Brain pericyte (primary cell): ENCODE results near the gene DAND5.
"Not testable (repeated sequence)": the region's sequence is repeated elsewhere in the genome, so short reads cannot be mapped to it uniquely, and the experiment has no call there.

Experiments
- DNase-seq: peaks from one replicate; pipeline ENCODE4 v3.0.0-alpha.2; 2012; ENCODE audit warnings: low read depth, low spot score

DAND5 gene

GRCh38 chr19:12965017-12965811 is 4.2 kb upstream of the DAND5 start:
- no peak for DNase-seq

- no peak for DNase-seq
Observed at GRCh38 chr19:12965812-12966135, 3.6 kb upstream of the DAND5 start.

GRCh38 chr19:12967907-12968306 is 1.5 kb upstream of the DAND5 start:
- DNase-seq = no peak

- DNase-seq = no peak
Observed at GRCh38 chr19:12970070-12970820, 869 bp downstream of the DAND5 start.

- DNase-seq = no peak
Observed at GRCh38 chr19:12973236-12973635, 3.9 kb downstream of the DAND5 start.

- no peak for DNase-seq
Observed at GRCh38 chr19:12974301-12975220, 5.2 kb downstream of the DAND5 start.

- DNase-seq = no peak
Observed at GRCh38 chr19:12975221-12975741, 5.9 kb downstream of the DAND5 start.

- DNase-seq = not testable (repeated sequence)
Observed at GRCh38 chr19:12976109-12976508, 6.7 kb downstream of the DAND5 start.

GRCh38 chr19:12979974-12980373 is 10.6 kb downstream of the DAND5 start:
- no peak for DNase-seq

- DNase-seq = no peak
Observed at GRCh38 chr19:12982648-12983047, 13.3 kb downstream of the DAND5 start.

GRCh38 chr19:12983091-12983490 is 13.7 kb downstream of the DAND5 start:
- no peak for DNase-seq

- no peak for DNase-seq
Observed at GRCh38 chr19:12983542-12984142, 14.3 kb downstream of the DAND5 start.

GRCh38 chr19:12984143-12984627 is 14.8 kb downstream of the DAND5 start:
- DNase-seq = no peak

- DNase-seq = no peak
Observed at GRCh38 chr19:12984683-12985048, 15.3 kb downstream of the DAND5 start.

GRCh38 chr19:12985049-12985776 is 15.8 kb downstream of the DAND5 start:
- no peak for DNase-seq

- no peak for DNase-seq
Observed at GRCh38 chr19:12986726-12987125, 17.4 kb downstream of the DAND5 start.

- no peak for DNase-seq
Observed at GRCh38 chr19:12987190-12987589, 17.8 kb downstream of the DAND5 start.

GRCh38 chr19:12987781-12988180 is 18.4 kb downstream of the DAND5 start:
- no peak for DNase-seq

GRCh38 chr19:12990431-12990830 is 21.1 kb downstream of the DAND5 start:
- DNase-seq = no peak

- no peak for DNase-seq
Observed at GRCh38 chr19:12990853-12991252, 21.5 kb downstream of the DAND5 start.

- DNase-seq = no peak
Observed at GRCh38 chr19:12991296-12991695, 21.9 kb downstream of the DAND5 start.
